Right ventricle myocardium inferior (tissue), 1 donor: Measurements from ENCODE around the gene ITGAE. TPM values are rescaled to one million over a fixed set of nuclear protein-coding genes. Genes with fewer than 3 reads are reported as not detected.
A peak's percentile ranks its signal among the peaks of the same experiment; 100 is the strongest.

ENCODE experiments used
- ATAC-seq: fragments of 200-7000 bp; cut with Tn5 transposase; one replicate; pipeline ENCODE4 v1.9.1; 2020; ENCODE audit warnings: mild to moderate bottlenecking, moderate library complexity
- DNase-seq: peaks from one replicate; pipeline ENCODE4 v3.0.0; 2021; ENCODE audit errors: missing footprints
- intact Hi-C: fragments of 100-400 bp; cut with DNase I; formaldehyde crosslinking; loops from one replicate; pipeline ENCODE4 v1.11.0; 2022
- total RNA-seq: library from RNA; stranded (reverse); fragmentation: NEBNext Ultra II Directional; extraction: Animal tissue kit (Norgen Biotek cat#: 25700); gene quantifications from one replicate; pipeline ENCODE4 v1.2.1, GENCODE V29; 2021
- donor health status: DM: no; HTN: yes; CAD: no; lungs with severe emphysema.

The ITGAE gene
- total RNA-seq, 1 donor from 2014 or later, result 17.6 TPM

DNA sequence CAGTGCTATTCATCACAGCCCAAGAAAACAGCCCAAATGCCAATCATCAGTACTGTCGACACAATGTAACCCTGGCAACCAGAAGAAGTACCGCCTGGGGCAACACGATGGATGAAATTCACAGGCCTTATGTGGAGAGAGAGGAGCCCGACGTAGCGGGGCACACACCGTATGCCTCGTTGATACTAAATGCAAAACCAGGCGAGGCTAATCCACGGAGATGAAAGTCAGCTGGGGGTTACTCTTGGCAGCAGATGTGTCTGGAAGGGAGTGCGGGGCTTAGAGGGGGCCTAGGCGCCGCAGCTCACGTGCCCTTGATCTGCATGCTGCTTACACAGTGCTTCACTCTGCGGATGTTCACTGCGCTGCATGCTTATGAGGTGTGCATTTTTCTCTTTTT lies 29.8 kb downstream of the ITGAE start:
- no peak for ATAC-seq
- no peak for DNase-seq
- intact Hi-C loops, result no loop called here

DNA sequence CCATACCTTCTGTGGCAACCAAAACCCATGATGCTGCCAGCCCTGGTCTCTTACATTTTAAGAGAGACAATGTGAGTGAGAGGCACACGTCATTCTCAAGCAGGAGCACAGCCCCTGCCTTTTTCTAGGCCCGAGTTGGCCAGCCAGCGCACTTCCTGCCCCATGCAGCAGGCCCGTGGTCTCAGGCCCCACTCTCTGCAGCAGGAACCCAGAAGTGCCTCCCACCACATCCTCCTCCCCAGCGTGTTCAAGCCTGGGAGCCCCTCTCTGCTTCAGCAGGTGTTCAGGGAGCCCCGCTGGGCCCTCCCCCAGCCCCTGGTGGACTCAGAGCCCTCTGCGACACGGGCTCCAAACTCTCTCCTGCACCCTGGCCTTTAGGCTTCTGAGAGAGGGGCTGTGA lies 30.5 kb downstream of the ITGAE start:
- intact Hi-C loops, result no loop called here
- no peak for ATAC-seq
- DNase-seq, result no peak

DNA sequence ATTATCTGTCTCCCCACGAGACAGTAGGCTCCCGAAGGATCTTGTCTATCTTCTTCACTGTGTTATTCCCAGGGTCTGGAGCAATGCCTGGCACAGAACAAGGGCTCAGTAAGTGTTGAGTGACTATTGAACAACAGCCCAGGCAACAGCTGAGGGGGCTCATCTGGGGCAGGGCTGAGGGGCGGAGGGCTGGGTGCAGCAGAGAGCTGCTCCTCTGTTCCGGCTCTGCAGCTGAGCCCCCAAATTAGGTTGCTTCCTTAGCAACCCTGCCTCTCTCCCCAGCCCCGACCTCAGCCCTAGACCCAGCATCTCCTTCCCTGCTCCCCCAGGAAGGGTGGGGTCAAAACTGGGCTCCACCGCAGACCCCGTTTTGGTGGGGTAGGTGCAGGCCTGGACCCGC lies 32.2 kb downstream of the ITGAE start:
- DNase-seq (no peak), ATAC-seq (no peak)
- intact Hi-C loops, result no loop called here

DNA sequence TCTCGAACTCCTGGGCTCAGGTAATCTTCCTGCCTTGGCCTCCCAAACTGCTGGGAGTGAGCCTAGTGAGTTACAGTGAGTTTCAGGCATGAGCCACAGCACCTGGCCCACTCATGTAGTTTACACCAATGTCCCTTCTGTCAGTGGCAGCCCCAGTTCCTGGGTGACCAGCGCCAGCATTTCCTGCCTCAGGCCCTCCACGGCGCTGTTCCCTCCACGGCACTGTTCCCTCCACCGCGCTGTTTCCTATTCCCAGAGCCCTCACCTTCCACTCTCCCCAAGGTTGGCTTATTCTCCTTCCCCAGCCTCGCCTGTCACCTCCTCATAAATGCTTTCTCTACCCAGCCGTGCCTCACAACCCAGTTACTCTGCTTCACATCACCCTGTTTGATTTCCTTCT lies 32.6 kb downstream of the ITGAE start:
- no peak for ATAC-seq
- DNase-seq, result no peak
- intact Hi-C loops, result no loop called here

DNA sequence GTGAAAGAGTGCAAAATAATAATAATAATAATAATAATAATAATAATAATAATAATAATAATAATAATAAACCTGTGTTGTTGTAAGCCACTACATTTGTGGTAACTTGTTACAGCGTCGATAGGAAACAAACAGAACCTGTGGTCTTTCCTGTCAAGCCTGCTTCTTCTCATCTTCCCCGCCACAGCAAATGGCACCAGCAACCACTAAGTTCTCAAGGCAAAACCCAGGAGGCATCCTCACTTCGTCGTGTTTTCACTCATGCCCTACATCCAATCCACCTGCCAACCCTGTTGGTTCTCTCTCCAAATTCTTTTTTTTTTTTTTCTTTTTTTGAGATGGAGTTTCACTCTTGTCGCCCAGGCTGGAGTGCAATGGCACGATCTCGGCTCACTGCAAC lies 34.2 kb downstream of the ITGAE start:
- DNase-seq (no peak), ATAC-seq (no peak)
- intact Hi-C loops, result no loop called here

DNA sequence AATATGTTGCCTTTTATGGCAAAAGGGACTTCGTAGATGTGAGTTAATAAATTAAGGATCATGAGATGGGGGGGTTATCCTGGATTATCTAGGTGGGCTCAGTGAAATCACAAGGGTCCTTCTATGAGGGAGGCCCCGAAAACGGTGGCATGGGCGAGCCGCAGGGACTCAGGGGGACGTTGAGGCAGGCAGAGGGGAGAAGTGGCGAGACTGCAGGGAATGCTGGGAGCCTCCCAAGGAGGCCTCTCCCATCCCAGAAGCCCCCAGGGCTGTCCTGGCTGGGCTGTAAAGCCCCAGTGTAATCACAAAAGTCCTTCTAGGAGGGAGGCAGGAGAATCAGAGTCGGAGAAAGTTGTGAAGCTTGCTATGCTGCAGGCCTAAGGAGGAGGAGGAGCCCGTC lies 35.0 kb downstream of the ITGAE start:
- intact Hi-C loops, result no loop called here
- no peak for ATAC-seq
- DNase-seq, result no peak

DNA sequence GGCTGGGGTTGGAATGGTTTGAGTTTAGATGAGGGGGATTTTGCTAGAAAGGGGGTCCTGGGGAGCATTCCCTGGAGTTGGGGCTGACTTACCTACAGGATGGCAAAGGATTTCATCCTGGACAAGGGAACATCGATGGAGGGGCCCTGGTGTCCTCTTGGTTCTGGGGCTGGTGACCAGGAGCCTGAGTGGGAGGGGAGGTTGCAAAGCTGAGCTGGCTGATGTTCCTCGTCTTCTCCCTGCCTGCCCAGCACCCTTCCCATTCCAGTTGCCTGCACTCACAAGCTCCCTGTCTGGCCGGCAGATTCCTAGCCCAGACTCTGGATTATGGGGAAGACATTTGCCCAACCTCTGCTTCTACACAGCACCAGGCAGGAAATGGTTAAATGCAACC lies 37.2 kb downstream of the ITGAE start:
- ATAC-seq, result no peak
- intact Hi-C loops, result no loop called here
- no peak for DNase-seq

DNA sequence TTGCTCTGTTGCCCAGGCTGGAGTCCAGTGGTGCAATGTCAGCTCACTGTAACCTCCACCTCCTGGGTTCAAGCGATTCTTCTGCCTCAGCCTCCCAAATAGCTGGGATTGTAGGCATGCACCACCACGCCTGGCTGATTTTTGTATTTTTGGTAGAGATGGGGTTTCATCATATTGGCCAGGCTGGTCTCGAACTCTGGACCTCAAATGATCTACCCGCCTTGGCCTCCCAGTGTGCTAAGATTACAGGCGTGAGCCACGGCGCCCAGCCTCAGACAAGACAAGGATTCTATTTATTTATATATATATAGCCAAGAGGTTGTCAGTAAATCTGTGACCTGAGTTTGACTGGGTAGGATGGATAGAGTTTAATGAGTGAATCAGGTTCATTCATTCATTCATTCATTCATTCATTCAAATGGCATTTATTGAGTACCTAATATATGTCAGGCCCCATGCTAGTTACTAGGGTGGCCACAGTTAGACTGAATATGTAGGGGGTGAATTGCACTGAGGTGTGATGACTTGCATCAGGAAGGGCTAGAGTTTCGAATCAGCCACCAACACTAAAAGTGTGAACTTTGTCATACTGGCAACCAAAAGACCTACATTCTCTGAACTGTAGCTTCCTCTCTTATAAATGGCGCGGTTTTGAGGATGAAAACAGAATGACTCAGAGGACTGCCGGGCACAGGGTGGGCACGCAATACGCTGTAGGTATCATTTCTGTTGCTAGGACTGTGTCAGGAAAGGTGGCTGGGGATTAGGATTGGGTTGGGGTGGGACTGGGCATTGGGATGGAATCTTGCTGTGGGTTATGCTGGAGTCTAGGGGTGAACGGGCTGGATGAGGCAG lies 37.8 kb downstream of the ITGAE start:
- intact Hi-C loops, result no loop called here
- DNase-seq, result no peak
- no peak for ATAC-seq

DNA sequence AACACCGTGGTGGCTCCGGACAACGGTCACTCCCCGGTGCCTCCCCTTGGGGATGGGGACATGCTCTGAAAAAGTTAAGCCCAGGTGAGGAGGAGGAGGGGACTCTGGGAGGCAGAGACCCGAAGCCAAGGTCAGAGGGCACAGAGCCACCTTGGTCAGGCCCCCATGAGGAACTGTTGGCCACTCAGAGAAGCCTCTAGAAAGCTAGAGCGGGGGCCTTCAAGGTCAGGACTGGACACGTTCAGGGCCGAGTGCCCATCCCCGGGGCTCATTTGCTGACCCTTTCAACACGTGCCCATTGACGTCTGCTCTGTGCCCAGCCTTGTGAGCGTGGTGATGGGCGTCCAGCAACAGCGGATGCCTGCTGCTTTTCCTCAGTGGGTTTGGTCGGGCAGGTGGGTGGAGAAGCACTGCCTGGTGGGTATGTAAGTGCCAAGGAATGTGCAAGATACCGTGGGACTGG lies 39.0 kb downstream of the ITGAE start:
- intact Hi-C loops, result no loop called here
- DNase-seq (peak; percentile 63), ATAC-seq (no peak)

DNA sequence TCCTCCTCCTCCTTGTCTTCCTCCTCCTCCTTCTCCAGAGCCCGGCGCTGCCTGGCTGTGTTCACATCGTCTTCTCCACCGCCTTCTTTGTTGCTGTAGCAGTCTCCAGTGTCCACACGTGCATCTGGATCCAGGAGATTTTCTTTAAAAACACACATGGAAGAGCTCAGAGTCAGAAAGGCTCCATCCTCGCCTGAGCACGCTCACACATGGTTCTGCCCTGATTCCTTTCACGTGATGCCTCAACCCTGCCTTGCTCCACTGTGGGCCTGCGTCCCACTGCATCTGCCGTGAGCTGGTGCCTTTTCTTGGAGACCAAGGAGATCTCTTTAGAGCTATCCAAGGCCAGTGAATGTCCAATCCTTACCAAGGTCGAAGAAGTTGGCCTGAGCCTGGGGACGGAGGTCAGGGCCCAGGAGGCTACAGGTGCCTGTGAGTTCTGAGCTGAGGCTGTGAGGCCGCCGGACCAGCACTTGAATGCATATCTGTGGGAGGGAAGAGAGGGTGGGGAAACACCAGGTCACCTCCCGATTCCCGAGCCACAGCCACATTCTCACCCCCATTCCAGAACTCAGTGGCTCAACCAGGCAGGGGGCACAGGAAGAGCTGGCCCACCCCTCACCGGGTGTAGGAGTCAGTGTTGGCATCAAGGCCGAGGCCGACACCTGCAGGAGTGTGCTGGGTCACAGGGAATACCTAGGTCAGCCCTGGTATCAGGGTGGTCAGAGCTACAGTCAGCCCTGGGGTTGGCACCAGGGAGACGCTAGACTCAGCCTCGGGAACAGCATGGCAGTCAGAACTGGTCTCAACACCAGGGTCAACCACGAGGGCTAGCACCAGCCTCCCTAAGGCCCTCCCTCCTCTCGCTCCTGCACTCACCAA lies 39.7 kb downstream of the ITGAE start:
- intact Hi-C loops, result no loop called here
- ATAC-seq (no peak), DNase-seq (peak; percentile 32)

DNA sequence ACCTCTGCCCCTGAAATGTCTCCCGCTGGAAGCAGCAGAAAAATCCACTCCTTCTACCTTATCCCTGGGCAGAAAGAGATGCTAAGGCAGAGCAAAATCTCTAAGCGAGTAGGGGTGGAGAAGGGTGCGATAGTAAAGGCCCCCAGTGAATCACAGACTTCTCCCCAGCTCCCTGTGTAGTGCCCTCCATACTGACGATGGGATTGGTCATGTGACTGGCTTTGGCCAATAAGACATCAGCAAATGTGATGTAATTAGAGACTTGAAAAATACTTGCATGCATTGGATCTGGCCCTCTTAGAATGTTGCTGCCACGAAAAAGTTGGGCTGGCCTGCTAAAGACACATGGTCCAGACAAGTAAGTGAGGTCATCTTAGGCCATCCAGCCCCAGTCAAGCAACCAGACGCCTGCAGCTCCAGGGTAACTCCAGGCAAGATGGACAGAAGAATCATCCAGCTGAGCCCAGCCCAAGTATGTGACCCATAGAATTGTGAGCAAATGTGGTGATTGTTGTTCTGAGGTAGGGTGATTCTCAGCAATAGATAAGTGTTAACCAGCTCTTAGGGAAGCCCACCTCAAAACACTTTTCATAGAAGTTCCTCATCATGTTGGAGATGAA lies 41.3 kb downstream of the ITGAE start:
- no peak for ATAC-seq
- DNase-seq, result no peak
- intact Hi-C loops, result no loop called here

DNA sequence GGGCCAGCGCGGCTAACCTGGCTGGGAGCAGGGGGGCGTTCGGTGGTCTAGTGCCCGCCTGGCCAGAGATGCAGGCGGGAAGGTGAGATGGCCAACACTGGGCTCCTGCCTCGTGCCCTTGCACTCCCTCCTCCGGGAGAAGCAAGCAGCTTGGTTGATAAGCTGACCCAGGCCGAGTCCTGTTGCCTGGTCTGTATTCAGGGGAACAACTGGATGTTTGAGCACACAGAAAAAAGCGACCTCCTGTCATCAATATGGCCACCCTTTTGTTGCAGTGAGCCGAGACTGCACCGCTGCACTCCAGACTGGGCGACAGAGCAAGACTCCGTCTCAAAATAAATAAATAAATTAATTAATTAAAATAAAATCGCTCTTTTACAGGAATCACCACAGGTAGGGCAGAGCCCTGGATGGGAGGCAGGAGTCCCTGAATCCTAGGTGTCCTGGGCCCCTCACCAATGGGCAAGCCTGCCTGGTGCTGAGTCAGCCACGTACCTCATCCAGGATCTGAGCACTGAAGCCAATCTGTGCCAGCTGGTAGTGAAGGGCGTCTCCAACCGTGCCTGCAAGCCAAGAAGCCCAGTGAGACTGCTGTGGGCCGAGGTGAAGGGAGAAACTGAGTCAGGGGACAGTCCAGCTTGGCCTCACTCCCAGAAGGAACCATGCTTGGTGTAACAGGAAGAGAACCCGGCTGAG lies 45.5 kb downstream of the ITGAE start:
- intact Hi-C loops, result no loop called here
- no peak for ATAC-seq
- no peak for DNase-seq

DNA sequence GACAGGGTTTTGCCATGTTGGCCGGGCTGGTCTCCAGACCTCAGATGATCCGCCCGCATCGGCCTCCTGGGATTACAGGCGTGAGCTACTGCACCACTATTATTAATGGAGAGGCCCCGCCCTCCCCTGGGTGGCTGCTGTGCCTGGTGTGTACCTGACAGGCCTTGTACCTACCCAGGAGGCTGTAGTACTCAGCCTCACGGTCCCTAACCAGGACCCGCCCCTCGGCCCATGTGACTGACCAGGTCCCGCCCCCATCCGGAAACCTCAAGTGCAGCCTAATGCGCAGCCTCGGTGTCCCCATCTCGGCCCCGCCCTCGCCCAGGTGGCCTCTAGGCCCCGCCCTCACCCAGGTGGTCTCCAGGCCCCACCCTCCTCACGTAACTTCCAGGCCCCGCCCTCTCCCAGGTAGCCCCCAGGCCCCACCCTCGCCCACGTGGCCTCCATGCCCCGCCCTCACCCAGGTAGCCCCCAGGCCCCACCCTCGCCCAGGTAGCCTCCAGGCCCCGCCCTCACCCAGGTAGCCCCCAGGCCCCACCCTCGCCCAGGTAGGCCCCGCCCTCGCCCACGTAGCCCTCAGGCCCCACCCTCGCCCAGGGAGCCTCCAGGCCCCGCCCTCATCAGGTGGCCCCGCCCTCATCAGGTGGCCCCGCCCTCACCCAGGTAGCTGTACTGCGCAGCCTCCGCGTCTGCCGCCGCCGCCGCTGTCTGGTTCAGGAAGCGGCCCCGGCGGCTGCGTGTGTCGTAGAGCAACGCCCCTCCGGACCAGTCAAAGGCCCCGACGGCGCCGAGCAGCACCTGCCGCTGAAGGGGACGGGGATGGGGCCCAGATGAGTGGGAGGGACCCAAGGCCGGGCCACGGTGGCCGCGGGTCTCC lies 46.3 kb downstream of the ITGAE start:
- DNase-seq, result peak; percentile 86
- intact Hi-C loops, result no loop called here

DNA sequence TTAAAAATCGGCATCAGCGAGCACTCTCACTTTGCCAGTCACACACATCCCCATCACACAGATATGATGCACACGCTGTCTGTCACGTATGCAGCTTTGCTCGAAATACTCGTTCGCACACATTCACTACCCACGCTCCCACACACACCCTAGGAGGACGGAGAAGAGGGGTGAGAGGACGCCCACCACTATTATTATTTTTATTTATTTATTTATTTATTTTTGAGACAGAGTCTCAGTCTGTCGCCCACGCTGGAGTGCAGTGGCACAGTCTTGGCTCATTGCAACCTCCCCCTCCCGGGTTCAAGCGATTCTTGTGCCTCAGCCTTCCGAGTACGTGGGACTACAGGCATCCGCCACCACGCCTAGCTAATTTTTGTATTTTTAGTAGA lies 46.9 kb downstream of the ITGAE start:
- ATAC-seq (no peak), DNase-seq (no peak)
- intact Hi-C loops, result no loop called here

More for the DNA sequence above, 46.3 kb downstream of the ITGAE start:
- peak; percentile 28 for ATAC-seq

DNA sequence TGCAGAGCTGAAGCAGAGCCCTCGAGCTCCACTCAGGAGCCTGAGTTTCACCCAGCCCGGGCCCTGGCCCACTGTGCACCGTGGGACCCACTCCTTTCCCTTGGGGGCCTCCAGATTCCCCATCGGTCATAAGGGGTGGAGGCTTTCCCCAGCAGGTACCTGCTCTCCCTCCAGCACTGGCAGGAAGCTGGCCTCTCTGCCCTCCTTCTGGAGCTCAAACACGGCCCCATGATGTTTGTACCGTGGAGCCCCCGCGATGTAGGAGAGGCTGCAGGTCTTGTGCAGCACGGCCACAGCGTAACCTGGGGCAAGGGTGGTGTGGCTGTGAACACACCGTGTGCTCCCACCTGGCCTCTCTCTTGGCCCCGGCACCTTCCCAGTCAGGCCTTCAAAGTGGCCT lies 47.4 kb downstream of the ITGAE start:
- intact Hi-C loops, result no loop called here
- DNase-seq (no peak), ATAC-seq (no peak)

DNA sequence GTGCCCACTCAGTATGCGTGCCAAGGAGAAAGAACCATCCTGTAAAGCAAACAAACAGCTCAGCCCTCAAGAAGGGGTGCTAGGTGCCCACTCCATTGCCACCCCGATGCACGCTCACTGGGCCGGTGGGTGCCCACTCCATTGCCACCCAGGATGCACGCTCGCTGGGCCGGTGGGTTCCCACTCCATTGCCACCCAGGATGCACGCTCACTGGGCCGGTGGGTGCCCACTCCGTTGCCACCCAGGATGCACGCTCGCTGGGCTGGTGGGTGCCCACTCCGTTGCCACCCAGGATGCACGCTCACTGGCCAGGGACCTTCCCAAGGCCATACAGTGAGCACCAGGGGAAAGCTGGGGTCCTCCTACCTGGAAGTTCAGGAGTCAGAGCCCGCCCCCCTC lies 49.2 kb downstream of the ITGAE start:
- no peak for DNase-seq
- intact Hi-C loops, result no loop called here

DNA sequence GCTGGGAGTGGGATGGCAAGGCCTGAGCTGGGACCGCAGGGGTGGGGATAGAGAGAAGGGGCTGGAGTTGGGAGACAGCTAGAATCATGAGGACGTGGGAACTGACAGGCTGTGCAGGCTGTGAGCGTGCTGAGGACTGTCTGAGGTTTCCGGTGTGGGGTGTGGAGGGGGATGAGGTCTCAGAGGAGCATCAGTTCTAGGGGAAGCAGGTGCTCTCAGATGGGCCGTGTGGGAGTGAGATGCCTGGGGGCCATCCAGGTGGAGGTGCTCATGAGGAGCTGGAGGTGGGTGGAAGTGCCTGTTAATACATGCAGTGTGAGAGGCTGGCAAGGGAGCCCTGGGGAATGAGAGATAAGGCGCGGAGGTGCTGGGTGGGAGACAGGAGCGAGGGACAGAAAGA lies 50.1 kb downstream of the ITGAE start:
- intact Hi-C loops, result no loop called here
- ATAC-seq, result no peak
- DNase-seq, result no peak

More for the DNA sequence above, 49.2 kb downstream of the ITGAE start:
- ATAC-seq, result no peak

DNA sequence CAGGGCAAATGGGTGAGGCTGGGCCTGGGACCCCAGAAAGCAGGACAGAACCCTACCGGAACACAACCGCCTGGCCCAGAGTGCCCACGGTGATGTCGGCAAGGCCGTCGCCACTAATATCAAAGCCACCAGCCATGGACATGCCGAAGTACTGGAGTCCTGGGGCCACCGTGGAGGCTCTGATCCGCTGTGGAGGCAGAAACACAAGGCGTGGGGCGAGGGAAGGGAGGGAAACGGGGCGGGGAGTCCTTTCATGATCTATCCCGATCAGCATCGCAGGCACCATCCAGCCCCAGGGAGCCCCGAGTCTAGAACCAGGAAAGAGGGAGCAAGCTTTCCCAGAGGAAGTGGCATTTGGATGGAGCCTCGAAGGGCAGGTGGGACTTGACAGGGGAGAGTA lies 50.7 kb downstream of the ITGAE start:
- intact Hi-C loops, result no loop called here
- no peak for DNase-seq
- ATAC-seq, result no peak
